Panc1 (cell line): Measurements from ENCODE around the gene DNAJB4. TPM values are rescaled to one million over a fixed set of nuclear protein-coding genes. Genes with fewer than 3 reads are reported as not detected.
A peak's percentile ranks its signal among the peaks of the same experiment; 100 is the strongest.

Experiments used
- ATAC-seq: fragments of 200-7000 bp; cut with Tn5 transposase; 2 replicates; pipeline ENCODE4 v1.9.1; 2020; ENCODE audit warnings: mild to moderate bottlenecking, moderate library complexity
- BruUV-seq: library from RNA; stranded (reverse); fragments of 400-500 nt; replicated peaks from 2 replicates; lab custom pipeline; 2021; lab: Mats Ljungman, UMichigan
- CTCF ChIA-PET: fragments of 300-600 bp; sonication (Branson Sonifier 250); formaldehyde crosslinking; loops from one replicate; lab custom pipeline; 2022; ENCODE audit warnings: antibody characterized with exemption; lab: Charles Lee
- POLR2A ChIA-PET: fragments of 300-600 bp; sonication (Branson Sonifier 250); formaldehyde crosslinking; loops from one replicate; lab custom pipeline; 2022; ENCODE audit warnings: antibody characterized with exemption; lab: Charles Lee
- DNase-seq: peaks from one replicate; pipeline ENCODE4 v3.0.0-alpha.2; 2010; ENCODE audit warnings: low read depth, low spot score
- H3K27ac ChIP-seq: 2 replicates; pipeline ENCODE4 v1.5.1; 2011; ENCODE audit warnings: mild to moderate bottlenecking, low read length, inconsistent platforms
- H3K27me3 ChIP-seq: fragments of 200-500 bp; sonication (Bioruptor generic); 2 replicates; pipeline ENCODE4 v1.6.0; 2014; ENCODE audit warnings: low read length, inconsistent platforms; ENCODE audit not compliant: control insufficient read depth, insufficient read depth
- H3K36me3 ChIP-seq: fragments of 200-500 bp; sonication (Bioruptor generic); 2 replicates; pipeline ENCODE4 v1.5.1; 2014; ENCODE audit warnings: inconsistent platforms, mild to moderate bottlenecking, low read length, moderate library complexity; ENCODE audit not compliant: control insufficient read depth, insufficient read depth
- H3K4me1 ChIP-seq: 2 replicates; pipeline ENCODE4 v1.5.1; 2011; ENCODE audit warnings: inconsistent platforms, mild to moderate bottlenecking, low read length, moderate library complexity; ENCODE audit not compliant: control insufficient read depth, insufficient read depth
- H3K4me3 ChIP-seq, 2 experiments: 2 replicates each; pipeline ENCODE4 v1.5.1; 2011 to 2012; ENCODE audit warnings: low read depth in 2 of 2, low read length in 2 of 2, mild to moderate bottlenecking in 2 of 2, inconsistent platforms in 1 of 2, moderate library complexity in 1 of 2
- H3K9me3 ChIP-seq: fragments of 200-500 bp; sonication (Bioruptor generic); 2 replicates; pipeline ENCODE4 v1.5.1; 2014; ENCODE audit warnings: low read depth, mild to moderate bottlenecking, inconsistent platforms, low read length, moderate library complexity; ENCODE audit not compliant: control insufficient read depth, insufficient read depth
- POLR2AphosphoS5 ChIP-seq: IDR thresholded peaks from 2 replicates; pipeline ENCODE4 v1.6.1; 2012; ENCODE audit warnings: mild to moderate bottlenecking, low read depth, low read length, moderate library complexity
- SIN3A ChIP-seq: IDR thresholded peaks from 2 replicates; pipeline ENCODE4 v1.6.1; 2012; ENCODE audit warnings: low read depth, mild to moderate bottlenecking, low read length, moderate library complexity, borderline replicate concordance; ENCODE audit not compliant: insufficient read depth
- TCF7L2 ChIP-seq: IDR thresholded peaks from 2 replicates; pipeline ENCODE4 v1.6.1; 2011; ENCODE audit warnings: mild to moderate bottlenecking, low read depth, low read length, inconsistent platforms
- in situ Hi-C: cut with HindIII; loops from 2 replicates; pipeline ENCODE4 v1.10.0; 2016; ENCODE audit warnings: low sequenced_read_pairs, low pct_unique_long_range_greater_than_20kb
- intact Hi-C: fragments of 100-400 bp; cut with micrococcal nuclease; formaldehyde crosslinking; loops from one replicate; pipeline ENCODE4 v1.10.0; 2022; ENCODE audit not compliant: unreplicated experiment
- total RNA-seq: library from RNA; stranded (reverse); gene quantifications from one replicate; pipeline ENCODE4 v1.2.1, GENCODE V29; 2021; ENCODE audit not compliant: unreplicated experiment
- TF ChIP-seq, protein P1 (sequence below): fragments of 450-650 bp; IDR thresholded peaks from 2 replicates; pipeline ENCODE4 v1.5.1; 2017; ENCODE audit warnings: mild to moderate bottlenecking
- TF ChIP-seq, protein P2 (sequence below), 2 experiments: IDR thresholded peaks; 2 replicates each; pipeline ENCODE4 v1.6.1; 2011 to 2012; ENCODE audit warnings: low read depth in 2 of 2, control low read depth in 1 of 2, low read length in 1 of 2, mild to moderate bottlenecking in 1 of 2, moderate library complexity in 1 of 2; ENCODE audit not compliant: insufficient read depth in 1 of 2

DNAJB4 gene
- total RNA-seq, 1 experiment from 2014 or later: 14.9 TPM

DNA sequence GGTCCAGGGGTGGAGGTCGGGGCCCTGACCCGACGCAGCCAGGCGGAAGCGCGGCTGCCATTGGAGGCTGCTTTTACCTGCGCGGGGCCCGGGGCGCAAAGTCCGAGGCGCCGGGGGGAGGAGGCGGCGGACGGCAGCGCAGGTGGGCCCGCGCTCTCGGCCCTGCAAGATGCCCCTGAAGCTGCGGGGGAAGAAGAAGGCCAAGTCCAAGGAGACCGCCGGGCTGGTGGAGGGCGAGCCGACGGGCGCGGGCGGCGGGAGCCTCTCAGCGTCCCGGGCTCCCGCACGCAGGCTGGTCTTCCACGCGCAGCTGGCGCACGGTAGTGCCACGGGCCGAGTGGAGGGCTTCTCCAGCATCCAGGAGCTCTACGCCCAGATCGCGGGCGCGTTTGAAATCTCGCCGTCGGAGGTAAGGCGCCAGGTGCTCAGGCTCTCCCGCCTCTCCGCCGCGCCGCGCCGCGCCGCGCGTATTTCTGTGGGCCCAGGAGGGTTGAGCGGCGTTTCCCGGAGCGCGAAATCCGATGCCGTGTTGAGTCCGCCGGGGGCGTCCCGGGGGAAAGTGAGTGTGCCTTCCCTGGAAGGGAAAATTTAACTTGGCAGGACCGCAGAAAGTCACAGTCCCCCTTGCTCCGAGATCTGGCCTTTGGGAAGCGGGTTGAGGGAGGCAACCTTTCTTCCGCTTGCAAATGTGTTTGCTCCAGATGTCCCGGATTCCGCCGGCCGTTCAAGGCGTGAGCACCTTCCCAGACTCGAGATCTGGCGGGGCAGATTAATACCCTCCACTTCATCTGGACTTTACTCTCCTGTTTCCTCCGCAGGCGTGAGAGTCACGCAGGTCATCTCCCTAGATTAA is 41.4 kb downstream of the DNAJB4 start, which contains the start of gene GIPC2:
TSS of gene GIPC2 (plus strand) at position 41 of the 853 bp plus-strand sequence. CDS start at position 170, 129 bp downstream.
- H3K9me3 ChIP-seq: no peaks in the 10 kb centered on the region
- H3K27me3 ChIP-seq: peaks cover 27% of the 10 kb centered on the region
- H3K4me3 ChIP-seq: peak within 1 kb of the TSS; percentile 43 to 55
- POLR2A ChIA-PET: no interaction called here
- intact Hi-C loops (no loop called here), in situ Hi-C loops (no loop called here)
- no peak for DNase-seq
- TF ChIP-seq, protein P1, sequence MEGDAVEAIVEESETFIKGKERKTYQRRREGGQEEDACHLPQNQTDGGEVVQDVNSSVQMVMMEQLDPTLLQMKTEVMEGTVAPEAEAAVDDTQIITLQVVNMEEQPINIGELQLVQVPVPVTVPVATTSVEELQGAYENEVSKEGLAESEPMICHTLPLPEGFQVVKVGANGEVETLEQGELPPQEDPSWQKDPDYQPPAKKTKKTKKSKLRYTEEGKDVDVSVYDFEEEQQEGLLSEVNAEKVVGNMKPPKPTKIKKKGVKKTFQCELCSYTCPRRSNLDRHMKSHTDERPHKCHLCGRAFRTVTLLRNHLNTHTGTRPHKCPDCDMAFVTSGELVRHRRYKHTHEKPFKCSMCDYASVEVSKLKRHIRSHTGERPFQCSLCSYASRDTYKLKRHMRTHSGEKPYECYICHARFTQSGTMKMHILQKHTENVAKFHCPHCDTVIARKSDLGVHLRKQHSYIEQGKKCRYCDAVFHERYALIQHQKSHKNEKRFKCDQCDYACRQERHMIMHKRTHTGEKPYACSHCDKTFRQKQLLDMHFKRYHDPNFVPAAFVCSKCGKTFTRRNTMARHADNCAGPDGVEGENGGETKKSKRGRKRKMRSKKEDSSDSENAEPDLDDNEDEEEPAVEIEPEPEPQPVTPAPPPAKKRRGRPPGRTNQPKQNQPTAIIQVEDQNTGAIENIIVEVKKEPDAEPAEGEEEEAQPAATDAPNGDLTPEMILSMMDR: no peak
- TF ChIP-seq TCF7L2 (no peak), POLR2AphosphoS5 (no peak), SIN3A (no peak)
- TF ChIP-seq, protein P2, sequence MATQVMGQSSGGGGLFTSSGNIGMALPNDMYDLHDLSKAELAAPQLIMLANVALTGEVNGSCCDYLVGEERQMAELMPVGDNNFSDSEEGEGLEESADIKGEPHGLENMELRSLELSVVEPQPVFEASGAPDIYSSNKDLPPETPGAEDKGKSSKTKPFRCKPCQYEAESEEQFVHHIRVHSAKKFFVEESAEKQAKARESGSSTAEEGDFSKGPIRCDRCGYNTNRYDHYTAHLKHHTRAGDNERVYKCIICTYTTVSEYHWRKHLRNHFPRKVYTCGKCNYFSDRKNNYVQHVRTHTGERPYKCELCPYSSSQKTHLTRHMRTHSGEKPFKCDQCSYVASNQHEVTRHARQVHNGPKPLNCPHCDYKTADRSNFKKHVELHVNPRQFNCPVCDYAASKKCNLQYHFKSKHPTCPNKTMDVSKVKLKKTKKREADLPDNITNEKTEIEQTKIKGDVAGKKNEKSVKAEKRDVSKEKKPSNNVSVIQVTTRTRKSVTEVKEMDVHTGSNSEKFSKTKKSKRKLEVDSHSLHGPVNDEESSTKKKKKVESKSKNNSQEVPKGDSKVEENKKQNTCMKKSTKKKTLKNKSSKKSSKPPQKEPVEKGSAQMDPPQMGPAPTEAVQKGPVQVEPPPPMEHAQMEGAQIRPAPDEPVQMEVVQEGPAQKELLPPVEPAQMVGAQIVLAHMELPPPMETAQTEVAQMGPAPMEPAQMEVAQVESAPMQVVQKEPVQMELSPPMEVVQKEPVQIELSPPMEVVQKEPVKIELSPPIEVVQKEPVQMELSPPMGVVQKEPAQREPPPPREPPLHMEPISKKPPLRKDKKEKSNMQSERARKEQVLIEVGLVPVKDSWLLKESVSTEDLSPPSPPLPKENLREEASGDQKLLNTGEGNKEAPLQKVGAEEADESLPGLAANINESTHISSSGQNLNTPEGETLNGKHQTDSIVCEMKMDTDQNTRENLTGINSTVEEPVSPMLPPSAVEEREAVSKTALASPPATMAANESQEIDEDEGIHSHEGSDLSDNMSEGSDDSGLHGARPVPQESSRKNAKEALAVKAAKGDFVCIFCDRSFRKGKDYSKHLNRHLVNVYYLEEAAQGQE (IDR thresholded peaks at IDR 0.05; ENCODE audit: insufficient read depth in 1 of 2, low read depth in 2 of 2, low read length in 1 of 2): no peak
- no peaks in the 10 kb centered on the region for H3K36me3 ChIP-seq
- ATAC-seq: peak; percentile 77
- CTCF ChIA-PET: interaction anchor here (0.6 kb wide), 1 partner anchor 54 kb away, joined by 3 read pairs; no protein-coding TSS in a partner anchor
- peaks cover 4% of the 10 kb centered on the region for H3K4me1 ChIP-seq
- BruUV-seq: no TSS peak
- H3K27ac ChIP-seq: no peak within 1 kb of the TSS

DNA sequence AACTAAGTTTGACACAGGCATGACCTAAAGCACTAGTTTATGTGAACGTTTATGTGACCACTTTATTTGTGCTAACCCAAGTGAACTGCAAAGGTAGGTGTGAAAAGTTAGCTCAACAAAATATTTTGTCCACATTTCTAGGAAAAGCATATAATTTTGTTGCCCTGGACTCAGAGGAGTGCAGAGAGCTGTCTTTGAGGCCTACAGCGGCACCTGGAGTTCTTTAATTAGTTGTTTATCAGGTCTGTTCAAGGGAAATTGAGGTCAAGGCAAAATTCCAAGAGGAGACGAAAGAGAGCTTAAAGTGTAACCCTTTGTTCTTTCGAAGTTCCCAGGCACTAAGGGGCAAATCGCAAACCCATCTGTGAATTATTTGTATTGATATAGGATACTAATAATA is 42.4 kb downstream of the DNAJB4 start:
- Histone ChIP-seq H3K27ac (no peak overlapping the region), H3K4me3 (no peak overlapping the region), H3K36me3 (no peaks in the 10 kb centered on the region), H3K9me3 (no peaks in the 10 kb centered on the region), H3K4me1 (peaks cover 4% of the 10 kb centered on the region), H3K27me3 (peaks cover 27% of the 10 kb centered on the region)
- DNase-seq (no peak), ATAC-seq (no peak)
- CTCF ChIA-PET: no interaction called here
- BruUV-seq: no TSS peak
- TF ChIP-seq, protein P2 (IDR thresholded peaks at IDR 0.05; ENCODE audit: insufficient read depth in 1 of 2, low read depth in 2 of 2, low read length in 1 of 2): no peak
- TF ChIP-seq POLR2AphosphoS5: no peak
- TF ChIP-seq, protein P1: no peak
- no peak for TF ChIP-seq SIN3A
- no peak for TF ChIP-seq TCF7L2
- POLR2A ChIA-PET: no interaction called here
- in situ Hi-C loops: no loop called here
- intact Hi-C loops: no loop called here
